ENCODE data around the gene TMEM81.

TMEM81 gene

GRCh38 chr1:205056188-205056611, 28.1 kb downstream of the TMEM81 start:
- TF ChIP-seq FOXM1 (IDR thresholded peaks at IDR 0.05; ENCODE audit: borderline replicate concordance, low read depth) (no peak), CEBPB (IDR thresholded peaks at IDR 0.05) (no peak), RAD21 (IDR thresholded peaks at IDR 0.05; ENCODE audit: low read depth) (no peak), EGR1 (IDR thresholded peaks at IDR 0.05) (no peak), USF1 (IDR thresholded peaks at IDR 0.05) (no peak), TAF1 (IDR thresholded peaks at IDR 0.05; ENCODE audit: low read depth) (no peak), NFIC (IDR thresholded peaks at IDR 0.05) (no peak), REST (IDR thresholded peaks at IDR 0.05; ENCODE audit: low read depth) (no peak)

- TF ChIP-seq YY1 (IDR thresholded peaks at IDR 0.05; ENCODE audit: low read depth) (no peak), RAD21 (IDR thresholded peaks at IDR 0.05; ENCODE audit: low read depth) (no peak), EGR1 (IDR thresholded peaks at IDR 0.05) (no peak), CREB1 (IDR thresholded peaks at IDR 0.05; ENCODE audit: low read depth) (no peak), TEAD4 (IDR thresholded peaks at IDR 0.05) (no peak), EP300 (IDR thresholded peaks at IDR 0.05; ENCODE audit: borderline replicate concordance) (no peak), REST (IDR thresholded peaks at IDR 0.05; ENCODE audit: low read depth) (no peak), TCF12 (IDR thresholded peaks at IDR 0.05; ENCODE audit: low read depth) (no peak), NFIC (IDR thresholded peaks at IDR 0.05) (no peak), CEBPB (IDR thresholded peaks at IDR 0.05) (no peak), USF1 (IDR thresholded peaks at IDR 0.05) (no peak), MAX (IDR thresholded peaks at IDR 0.05) (no peak), TAF1 (IDR thresholded peaks at IDR 0.05; ENCODE audit: low read depth) (no peak), FOXM1 (IDR thresholded peaks at IDR 0.05; ENCODE audit: borderline replicate concordance, low read depth) (no peak), ZBTB7A (IDR thresholded peaks at IDR 0.05; ENCODE audit: low read depth) (no peak)
These were observed 30.2 kb downstream of the TMEM81 start for GRCh38 chr1:205054013-205054412.

GRCh38 chr1:205053296-205053695, 31.0 kb downstream of the TMEM81 start:
- TF ChIP-seq YY1 (IDR thresholded peaks at IDR 0.05; ENCODE audit: low read depth) (no peak), EGR1 (IDR thresholded peaks at IDR 0.05) (no peak), RAD21 (IDR thresholded peaks at IDR 0.05; ENCODE audit: low read depth) (no peak), CREB1 (IDR thresholded peaks at IDR 0.05; ENCODE audit: low read depth) (no peak), TEAD4 (IDR thresholded peaks at IDR 0.05) (no peak), TCF12 (IDR thresholded peaks at IDR 0.05; ENCODE audit: low read depth) (no peak), MAX (IDR thresholded peaks at IDR 0.05) (no peak)

GRCh38 chr1:205052690-205053089, 31.6 kb downstream of the TMEM81 start:
- TF ChIP-seq NFIC (IDR thresholded peaks at IDR 0.05) (no peak), MAX (IDR thresholded peaks at IDR 0.05) (no peak), REST (IDR thresholded peaks at IDR 0.05; ENCODE audit: low read depth) (no peak), USF1 (IDR thresholded peaks at IDR 0.05) (no peak), RAD21 (IDR thresholded peaks at IDR 0.05; ENCODE audit: low read depth) (no peak), EP300 (IDR thresholded peaks at IDR 0.05; ENCODE audit: borderline replicate concordance) (no peak), ZBTB7A (IDR thresholded peaks at IDR 0.05; ENCODE audit: low read depth) (no peak), CREB1 (IDR thresholded peaks at IDR 0.05; ENCODE audit: low read depth) (no peak)
